HG03108 (cell line): ENCODE measurements around the gene VMP1.
"Not testable (repeated sequence)": the region's sequence is repeated elsewhere in the genome, so short reads cannot be mapped to it uniquely, and the experiment has no call there.

Source experiments
- ATAC-seq: cut with Tn5 transposase; IDR thresholded peaks from one replicate; pipeline ENCODE4 v1.9.1; 2021; ENCODE audit warnings: moderate library complexity; ENCODE audit not compliant: unreplicated experiment

The VMP1 gene

GRCh38 chr17:59775786-59776350, 68.4 kb downstream of the VMP1 start:
- ATAC-seq: no peak

GRCh38 chr17:59776577-59776976, 69.1 kb downstream of the VMP1 start:
- ATAC-seq: no peak

GRCh38 chr17:59777033-59777432, 69.6 kb downstream of the VMP1 start:
- no peak for ATAC-seq

DNA sequence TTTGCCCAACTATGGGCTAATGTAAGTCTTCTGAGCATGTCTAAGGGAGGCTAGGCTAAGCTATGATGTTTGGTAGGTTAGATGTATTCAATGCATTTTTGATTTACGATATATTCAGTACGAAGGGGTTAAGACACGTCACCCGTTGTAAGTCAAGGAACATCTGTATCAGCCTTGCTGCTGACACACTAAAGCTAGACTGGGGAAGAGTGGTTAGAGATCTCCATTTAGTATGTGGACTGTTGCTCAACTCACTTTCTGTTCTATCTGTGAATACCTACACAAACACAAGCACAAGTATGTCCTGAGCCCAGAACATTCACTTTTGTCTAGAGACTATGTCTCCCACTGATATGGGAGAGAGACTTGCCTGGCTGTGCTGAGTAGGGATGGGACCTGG, 71.5 kb downstream of the VMP1 start:
- no peak for ATAC-seq

DNA sequence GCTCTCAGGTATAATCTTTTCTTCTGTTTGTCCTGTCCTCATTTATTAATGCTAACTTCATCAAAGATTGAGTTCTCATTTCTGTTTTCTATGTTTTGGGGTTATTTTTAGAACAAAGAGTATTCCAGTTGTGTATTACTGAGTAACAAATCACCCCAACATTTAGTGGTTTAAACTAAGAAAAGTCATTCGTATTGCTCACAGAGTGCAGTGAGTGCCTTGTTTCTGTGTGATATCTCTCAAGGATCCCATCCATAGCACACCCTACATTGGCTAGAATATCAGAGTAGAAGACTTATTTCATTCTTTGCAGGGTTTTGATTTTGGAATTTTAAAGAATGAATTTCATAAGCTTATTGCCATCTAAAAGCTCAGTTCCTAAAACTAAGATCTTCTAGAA, 72.1 kb downstream of the VMP1 start:
- no peak for ATAC-seq

DNA sequence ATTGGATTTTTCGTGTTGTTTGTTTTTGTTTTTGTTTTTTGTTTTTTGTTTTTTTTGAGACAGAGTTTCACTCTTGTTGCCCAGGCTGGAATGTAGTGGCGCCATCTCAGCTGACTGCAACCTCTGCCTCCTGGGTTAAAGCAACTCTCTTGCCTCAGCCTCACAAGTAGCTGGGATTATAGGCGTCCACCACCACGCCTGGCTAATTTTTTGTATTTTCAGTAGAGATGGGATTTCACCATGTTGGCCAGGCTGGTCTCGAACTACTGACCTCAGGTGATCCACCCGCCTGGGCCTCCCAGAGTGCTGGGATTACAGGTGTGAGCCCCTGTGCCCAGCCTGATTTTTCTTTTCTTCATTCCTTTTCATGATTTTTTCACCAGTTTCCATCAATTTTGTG, 73.1 kb downstream of the VMP1 start:
- not testable (repeated sequence) for ATAC-seq

GRCh38 chr17:59783221-59784047, 76.0 kb downstream of the VMP1 start:
- no peak for ATAC-seq

- no peak for ATAC-seq
Observed at GRCh38 chr17:59785091-59785799, 77.8 kb downstream of the VMP1 start.

GRCh38 chr17:59786213-59786535, 78.7 kb downstream of the VMP1 start:
- no peak for ATAC-seq

DNA sequence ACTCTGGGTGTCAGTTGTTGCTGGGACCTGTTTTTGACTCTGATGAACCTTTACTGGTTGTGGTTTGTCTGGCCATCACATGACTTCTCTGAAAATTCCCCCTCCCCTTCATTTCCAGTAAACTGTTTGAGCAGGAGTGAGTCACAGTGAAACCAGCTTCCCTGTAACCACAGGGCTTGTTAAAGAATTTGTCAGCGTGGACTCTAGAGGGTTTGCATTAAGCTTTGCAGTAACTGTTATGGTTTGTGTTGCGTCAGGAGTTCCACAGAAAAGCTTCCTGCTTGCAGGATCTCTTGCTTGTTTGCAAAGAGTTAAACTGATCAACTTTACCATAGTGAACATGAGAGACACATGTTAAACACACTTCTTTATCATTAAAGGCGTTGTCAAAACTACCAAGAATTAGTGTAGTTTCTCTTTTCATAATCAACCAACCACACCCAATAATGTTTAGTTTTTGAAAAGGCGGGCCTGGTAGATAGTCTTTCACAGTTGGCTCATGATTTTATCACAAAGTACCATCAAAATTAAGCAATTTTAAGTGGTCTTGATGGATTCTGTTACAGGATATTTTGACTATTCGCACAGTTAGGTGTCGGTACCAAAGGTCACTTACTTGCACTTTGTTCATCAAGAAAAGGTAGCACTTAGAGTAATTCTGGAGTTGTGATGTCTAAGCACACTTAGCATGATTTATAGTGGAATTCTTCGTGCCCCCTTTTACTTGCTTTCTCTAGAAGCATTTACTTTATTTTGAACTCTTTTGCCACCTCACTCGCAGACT, 79.3 kb downstream of the VMP1 start:
- peak; percentile 77 for ATAC-seq

DNA sequence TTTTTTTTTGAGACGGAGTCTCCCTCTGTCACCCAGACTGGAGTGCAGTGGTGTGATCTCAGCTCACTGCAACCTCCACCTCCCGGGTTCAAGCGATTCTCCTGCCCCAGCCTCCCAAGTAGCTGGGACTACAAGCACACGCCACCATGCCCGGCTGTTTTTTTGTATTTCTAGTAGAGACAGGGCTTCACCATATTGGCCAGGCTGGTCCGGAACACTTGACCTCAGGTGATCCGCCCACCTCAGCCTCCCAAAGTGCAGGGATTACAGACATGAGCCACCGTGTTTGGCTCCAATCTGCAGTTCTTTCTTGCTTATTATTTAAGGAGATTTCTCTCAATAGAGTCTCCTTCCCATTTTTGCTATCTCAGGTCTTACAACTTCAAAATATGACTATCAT, 82.4 kb downstream of the VMP1 start:
- not testable (repeated sequence) for ATAC-seq

- not testable (repeated sequence) for ATAC-seq
Observed at GRCh38 chr17:59790418-59790817, 83.0 kb downstream of the VMP1 start.

DNA sequence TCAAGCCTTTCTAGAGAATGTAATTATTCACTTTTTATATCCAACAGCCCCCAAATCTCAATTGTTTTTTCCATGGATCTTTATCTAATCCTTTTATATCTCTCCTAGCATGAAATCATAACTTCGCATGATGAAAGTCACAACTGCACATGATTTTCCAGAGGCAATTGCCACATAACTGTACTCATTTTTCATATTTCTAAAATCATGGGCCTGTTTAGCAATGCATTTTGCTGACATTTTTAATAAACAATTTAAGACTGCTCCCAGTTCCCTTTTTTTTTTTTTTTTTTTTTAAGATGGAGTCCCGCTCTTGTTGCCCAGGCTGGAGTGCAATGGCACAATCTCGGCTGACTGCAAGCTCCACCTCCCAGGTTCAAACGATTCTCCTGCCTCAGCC, 83.5 kb downstream of the VMP1 start:
- no peak for ATAC-seq

GRCh38 chr17:59791603-59792457, 84.4 kb downstream of the VMP1 start:
- no peak for ATAC-seq

DNA sequence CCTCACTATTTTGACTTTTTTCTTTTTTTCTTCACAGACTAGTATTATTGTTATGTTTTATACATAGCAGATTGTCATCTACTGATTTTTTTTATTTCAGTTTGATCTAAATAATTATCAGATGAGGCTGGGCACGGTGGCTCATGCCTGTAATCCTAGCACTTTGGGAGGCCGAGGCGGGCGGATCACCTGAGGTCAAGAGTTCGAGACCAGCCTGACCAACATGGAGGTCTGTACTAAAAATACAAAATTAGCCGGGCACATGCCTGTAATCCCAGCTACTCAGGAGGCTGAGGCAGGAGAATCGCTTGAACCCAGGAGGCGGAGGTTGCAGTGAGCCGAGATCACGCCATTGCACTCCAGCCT, 85.0 kb downstream of the VMP1 start:
- ATAC-seq: not testable (repeated sequence)

DNA sequence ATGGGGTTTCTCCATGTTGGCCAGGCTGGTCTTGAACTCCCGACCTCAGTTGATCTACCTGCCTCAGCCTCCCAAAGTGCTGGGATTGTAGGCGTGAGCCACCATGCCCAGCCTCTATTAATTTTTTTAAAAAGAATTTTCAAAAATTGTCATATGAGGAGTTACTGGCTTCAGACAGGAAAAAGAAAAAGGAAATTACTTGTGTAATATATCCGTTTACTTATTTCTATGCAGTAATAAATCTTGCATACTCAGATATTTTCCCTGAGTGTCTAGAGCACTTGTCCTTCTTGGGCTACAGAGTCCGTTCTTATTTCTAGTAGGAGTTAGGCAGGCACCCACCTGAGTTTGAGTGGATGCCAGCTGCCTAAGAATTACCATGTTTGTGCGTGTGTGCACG, 85.8 kb downstream of the VMP1 start:
- no peak for ATAC-seq

GRCh38 chr17:59796138-59796537, 88.7 kb downstream of the VMP1 start:
- no peak for ATAC-seq

GRCh38 chr17:59796785-59797205, 89.3 kb downstream of the VMP1 start:
- no peak for ATAC-seq

DNA sequence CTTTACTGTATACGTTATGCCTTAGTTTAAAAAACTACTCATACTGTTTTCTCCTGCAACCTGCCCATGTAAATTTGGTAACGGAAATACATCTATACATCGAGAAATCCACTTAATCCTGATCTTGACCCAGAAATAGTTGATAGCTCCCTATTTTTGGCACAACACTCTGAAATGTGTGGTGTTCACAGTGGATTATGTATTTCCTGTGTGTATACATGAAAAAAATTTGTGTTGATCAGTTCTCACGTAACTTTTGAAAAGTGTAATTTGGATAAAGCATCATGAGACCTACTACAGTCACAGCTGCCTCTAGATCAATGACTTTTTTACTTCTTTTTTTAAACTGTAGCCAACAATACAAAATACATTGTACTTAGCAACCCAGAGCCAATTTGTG, 90.7 kb downstream of the VMP1 start:
- no peak for ATAC-seq

- no peak for ATAC-seq
Observed at GRCh38 chr17:59800530-59800942, 93.1 kb downstream of the VMP1 start.

DNA sequence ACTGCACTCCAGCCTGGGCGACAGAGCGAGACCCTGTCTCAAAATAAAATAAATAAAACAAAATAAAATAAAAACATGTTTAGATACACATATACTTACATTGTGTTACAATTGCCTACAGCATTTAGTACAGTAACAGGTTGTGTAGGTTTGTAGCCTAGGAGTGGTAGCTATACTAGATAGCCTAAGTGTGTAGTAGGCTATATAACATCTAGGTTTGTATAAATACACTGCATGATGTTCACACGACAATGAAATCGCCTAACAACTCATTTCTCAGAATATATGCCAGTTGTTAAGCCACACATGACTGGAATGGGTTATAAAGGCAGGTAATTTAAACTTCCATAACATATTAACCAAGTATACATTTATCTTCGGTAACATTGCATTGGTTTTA, 94.7 kb downstream of the VMP1 start:
- no peak for ATAC-seq
